Panc1 (cell line): Measurements from ENCODE around the gene TBX5. TPM values are rescaled to one million over a fixed set of nuclear protein-coding genes. Genes with fewer than 3 reads are reported as not detected.

Experiments
- ATAC-seq: fragments of 200-7000 bp; cut with Tn5 transposase; 2 replicates; pipeline ENCODE4 v1.9.1; 2020; ENCODE audit warnings: mild to moderate bottlenecking, moderate library complexity
- BruUV-seq: library from RNA; stranded (reverse); fragments of 400-500 nt; replicated peaks from 2 replicates; lab custom pipeline; 2021; lab: Mats Ljungman, UMichigan
- CTCF ChIA-PET: fragments of 300-600 bp; sonication (Branson Sonifier 250); formaldehyde crosslinking; loops from one replicate; lab custom pipeline; 2022; ENCODE audit warnings: antibody characterized with exemption; lab: Charles Lee
- POLR2A ChIA-PET: fragments of 300-600 bp; sonication (Branson Sonifier 250); formaldehyde crosslinking; loops from one replicate; lab custom pipeline; 2022; ENCODE audit warnings: antibody characterized with exemption; lab: Charles Lee
- DNase-seq: peaks from one replicate; pipeline ENCODE4 v3.0.0-alpha.2; 2010; ENCODE audit warnings: low read depth, low spot score
- H3K27ac ChIP-seq: 2 replicates; pipeline ENCODE4 v1.5.1; 2011; ENCODE audit warnings: mild to moderate bottlenecking, low read length, inconsistent platforms
- H3K27me3 ChIP-seq: fragments of 200-500 bp; sonication (Bioruptor generic); 2 replicates; pipeline ENCODE4 v1.6.0; 2014; ENCODE audit warnings: low read length, inconsistent platforms; ENCODE audit not compliant: control insufficient read depth, insufficient read depth
- H3K36me3 ChIP-seq: fragments of 200-500 bp; sonication (Bioruptor generic); 2 replicates; pipeline ENCODE4 v1.5.1; 2014; ENCODE audit warnings: inconsistent platforms, mild to moderate bottlenecking, low read length, moderate library complexity; ENCODE audit not compliant: control insufficient read depth, insufficient read depth
- H3K4me1 ChIP-seq: 2 replicates; pipeline ENCODE4 v1.5.1; 2011; ENCODE audit warnings: inconsistent platforms, mild to moderate bottlenecking, low read length, moderate library complexity; ENCODE audit not compliant: control insufficient read depth, insufficient read depth
- H3K4me3 ChIP-seq, 2 experiments: 2 replicates each; pipeline ENCODE4 v1.5.1; 2011 to 2012; ENCODE audit warnings: low read depth in 2 of 2, low read length in 2 of 2, mild to moderate bottlenecking in 2 of 2, inconsistent platforms in 1 of 2, moderate library complexity in 1 of 2
- H3K9me3 ChIP-seq: fragments of 200-500 bp; sonication (Bioruptor generic); 2 replicates; pipeline ENCODE4 v1.5.1; 2014; ENCODE audit warnings: low read depth, mild to moderate bottlenecking, inconsistent platforms, low read length, moderate library complexity; ENCODE audit not compliant: control insufficient read depth, insufficient read depth
- CTCF ChIP-seq: fragments of 450-650 bp; IDR thresholded peaks from 2 replicates; pipeline ENCODE4 v1.5.1; 2017; ENCODE audit warnings: mild to moderate bottlenecking
- POLR2AphosphoS5 ChIP-seq: IDR thresholded peaks from 2 replicates; pipeline ENCODE4 v1.6.1; 2012; ENCODE audit warnings: mild to moderate bottlenecking, low read depth, low read length, moderate library complexity
- REST ChIP-seq, 2 experiments: IDR thresholded peaks; 2 replicates each; pipeline ENCODE4 v1.6.1; 2011 to 2012; ENCODE audit warnings: low read depth in 2 of 2, control low read depth in 1 of 2, low read length in 1 of 2, mild to moderate bottlenecking in 1 of 2, moderate library complexity in 1 of 2; ENCODE audit not compliant: insufficient read depth in 1 of 2
- SIN3A ChIP-seq: IDR thresholded peaks from 2 replicates; pipeline ENCODE4 v1.6.1; 2012; ENCODE audit warnings: low read depth, mild to moderate bottlenecking, low read length, moderate library complexity, borderline replicate concordance; ENCODE audit not compliant: insufficient read depth
- TCF7L2 ChIP-seq: IDR thresholded peaks from 2 replicates; pipeline ENCODE4 v1.6.1; 2011; ENCODE audit warnings: mild to moderate bottlenecking, low read depth, low read length, inconsistent platforms
- in situ Hi-C: cut with HindIII; loops from 2 replicates; pipeline ENCODE4 v1.10.0; 2016; ENCODE audit warnings: low sequenced_read_pairs, low pct_unique_long_range_greater_than_20kb
- intact Hi-C: fragments of 100-400 bp; cut with micrococcal nuclease; formaldehyde crosslinking; loops from one replicate; pipeline ENCODE4 v1.10.0; 2022; ENCODE audit not compliant: unreplicated experiment
- total RNA-seq: library from RNA; stranded (reverse); gene quantifications from one replicate; pipeline ENCODE4 v1.2.1, GENCODE V29; 2021; ENCODE audit not compliant: unreplicated experiment

Gene TBX5
- total RNA-seq, 1 experiment from 2014 or later, result not detected

- in situ Hi-C loops, result no loop called here
- no TSS peak for BruUV-seq
- Histone ChIP-seq H3K4me3 (no peak overlapping the region), H3K9me3 (no peaks in the 10 kb centered on the region), H3K36me3 (no peaks in the 10 kb centered on the region), H3K4me1 (no peaks in the 10 kb centered on the region), H3K27ac (no peak overlapping the region), H3K27me3 (peaks cover 4% of the 10 kb centered on the region; the same call in 1 of the 2 replicates)
- DNase-seq (no peak), ATAC-seq (no peak)
- ChIA-PET CTCF (no interaction called here), POLR2A (no interaction called here)
- intact Hi-C loops, result no loop called here
- TF ChIP-seq SIN3A, result no peak
- no peak for TF ChIP-seq TCF7L2
- no peak for TF ChIP-seq CTCF
- no peak for TF ChIP-seq POLR2AphosphoS5
- TF ChIP-seq REST (IDR thresholded peaks at IDR 0.05; ENCODE audit: insufficient read depth in 1 of 2, low read depth in 2 of 2, low read length in 1 of 2), result no peak
These were observed 35.1 kb upstream of the TBX5 start for GRCh38 chr12:114441039-114441383.

GRCh38 chr12:114440270-114441038, 34.5 kb upstream of the TBX5 start:
- ChIA-PET CTCF (no interaction called here), POLR2A (no interaction called here)
- Histone ChIP-seq H3K4me1 (no peaks in the 10 kb centered on the region), H3K36me3 (no peaks in the 10 kb centered on the region), H3K9me3 (no peaks in the 10 kb centered on the region), H3K27ac (no peak overlapping the region), H3K27me3 (peaks cover 4% of the 10 kb centered on the region; the same call in 1 of the 2 replicates), H3K4me3 (no peak overlapping the region)
- TF ChIP-seq TCF7L2, result no peak
- no peak for TF ChIP-seq REST (IDR thresholded peaks at IDR 0.05; ENCODE audit: insufficient read depth in 1 of 2, low read depth in 2 of 2, low read length in 1 of 2)
- TF ChIP-seq SIN3A, result no peak
- TF ChIP-seq CTCF, result no peak
- no peak for TF ChIP-seq POLR2AphosphoS5
- no peak for ATAC-seq
- intact Hi-C loops, result no loop called here
- no TSS peak for BruUV-seq
- in situ Hi-C loops, result no loop called here
- no peak for DNase-seq
